ENCODE results near the gene TRHDE. TPM values are rescaled to one million over a fixed set of nuclear protein-coding genes. Genes with fewer than 3 reads are reported as not detected.

TRHDE gene
- total RNA-seq, 2 donors from 2014 or later: 0.57 to 8.7 TPM

GRCh38 chr12:72453550-72453949 lies 181.4 kb downstream of the TRHDE start:
- intact Hi-C loops (cut with DNase I): no loop called here
- no peak for TF ChIP-seq CTCF (IDR thresholded peaks at IDR 0.05)
- no peaks in the 10 kb centered on the region for H3K9me3 ChIP-seq
- no peaks in the 10 kb centered on the region for H3K27me3 ChIP-seq
- no peak for DNase-seq
- no peaks in the 10 kb centered on the region for H3K36me3 ChIP-seq
- no peak overlapping the region for H3K27ac ChIP-seq
- no peaks in the 10 kb centered on the region for H3K4me1 ChIP-seq
- H3K4me3 ChIP-seq: no peak overlapping the region
- H3K9ac ChIP-seq (ENCODE audit: low read depth in 2 of 2, low read length in 2 of 2): no peak overlapping the region

GRCh38 chr12:72464471-72464870 lies 192.3 kb downstream of the TRHDE start:
- H3K9me3 ChIP-seq: no peaks in the 10 kb centered on the region
- no peaks in the 10 kb centered on the region for H3K27me3 ChIP-seq
- no peak overlapping the region for H3K9ac ChIP-seq (ENCODE audit: low read depth in 2 of 2, low read length in 2 of 2)
- H3K27ac ChIP-seq: no peak overlapping the region
- H3K36me3 ChIP-seq: no peaks in the 10 kb centered on the region
- no peak overlapping the region for H3K4me3 ChIP-seq
- intact Hi-C loops (cut with DNase I): no loop called here
- no peak for DNase-seq
- H3K4me1 ChIP-seq: no peaks in the 10 kb centered on the region
- no peak for TF ChIP-seq CTCF (IDR thresholded peaks at IDR 0.05)

- no peak overlapping the region for H3K27ac ChIP-seq
- intact Hi-C loops (cut with DNase I): no loop called here
- no peaks in the 10 kb centered on the region for H3K27me3 ChIP-seq
- no peak for TF ChIP-seq CTCF (IDR thresholded peaks at IDR 0.05)
- DNase-seq: no peak
- no peak overlapping the region for H3K4me3 ChIP-seq
- H3K9me3 ChIP-seq: no peaks in the 10 kb centered on the region
- H3K9ac ChIP-seq (ENCODE audit: low read depth in 2 of 2, low read length in 2 of 2): no peak overlapping the region
- H3K4me1 ChIP-seq: no peaks in the 10 kb centered on the region
- H3K36me3 ChIP-seq: no peaks in the 10 kb centered on the region
These were observed 193.0 kb downstream of the TRHDE start for GRCh38 chr12:72465155-72465554.

- Histone ChIP-seq H3K4me3 (no peak overlapping the region), H3K27ac (no peak overlapping the region), H3K4me1 (no peaks in the 10 kb centered on the region), H3K9me3 (no peaks in the 10 kb centered on the region), H3K9ac (ENCODE audit: low read depth in 2 of 2, low read length in 2 of 2) (no peak overlapping the region), H3K27me3 (no peaks in the 10 kb centered on the region), H3K36me3 (no peaks in the 10 kb centered on the region)
- no peak for TF ChIP-seq CTCF (IDR thresholded peaks at IDR 0.05)
- no peak for DNase-seq
- intact Hi-C loops (cut with DNase I): no loop called here
These were observed 193.9 kb downstream of the TRHDE start for GRCh38 chr12:72465940-72466630.

GRCh38 chr12:72467985-72468384 lies 195.8 kb downstream of the TRHDE start:
- no peaks in the 10 kb centered on the region for H3K36me3 ChIP-seq
- H3K4me1 ChIP-seq: no peaks in the 10 kb centered on the region
- no peak overlapping the region for H3K27ac ChIP-seq
- H3K9me3 ChIP-seq: no peaks in the 10 kb centered on the region
- no peak overlapping the region for H3K4me3 ChIP-seq
- no peak for TF ChIP-seq CTCF (IDR thresholded peaks at IDR 0.05)
- no peak overlapping the region for H3K9ac ChIP-seq (ENCODE audit: low read depth in 2 of 2, low read length in 2 of 2)
- intact Hi-C loops (cut with DNase I): no loop called here
- DNase-seq: no peak
- no peaks in the 10 kb centered on the region for H3K27me3 ChIP-seq

Data from colonic mucosa (tissue), 4 donors.